T-cell (primary cell): ENCODE results near the gene TBC1D4. TPM values are rescaled to one million over a fixed set of nuclear protein-coding genes. Genes with fewer than 3 reads are reported as not detected.

Source experiments
- ATAC-seq, 4 experiments: fragments of 200-7000 bp in 3 of 4; fragments of 150-1000 bp in 1 of 4; cut with Tn5 transposase; replicated peaks in 1 of 4; 1 replicate in 3 of 4; 2 replicates in 1 of 4; pipeline ENCODE4 v1.10.0; 2021; ENCODE audit warnings: moderate library complexity in 3 of 4, mild to moderate bottlenecking in 2 of 4, moderate number of reproducible peaks in 1 of 4
- CTCF ChIA-PET, 2 donors: fragments of 300-600 bp; sonication (Branson Sonifier 250); formaldehyde crosslinking; loops; one replicate each; lab custom pipeline; 2022; ENCODE audit warnings: antibody characterized with exemption in 2 of 2; lab: Charles Lee
- POLR2A ChIA-PET, 2 donors: fragments of 300-600 bp; sonication (Branson Sonifier 250); formaldehyde crosslinking; loops; one replicate each; lab custom pipeline; 2022; ENCODE audit warnings: antibody characterized with exemption in 2 of 2; lab: Charles Lee
- DNase-seq, 35 experiments: peaks; one replicate each; pipeline versions ENCODE4 v3.0.0 to v3.0.0-alpha.2; 2013 to 2023
- H3K27ac ChIP-seq: one replicate; pipeline ENCODE4 v1.5.1; 2013; ENCODE audit warnings: low read length
- H3K27me3 ChIP-seq, 2 experiments: replicated peaks in 1 of 2; 1 replicate in 1 of 2; 2 replicates in 1 of 2; pipeline versions ENCODE4 v1.6.1 to v1.7.0; 2013; ENCODE audit warnings: low read length in 1 of 2, mixed read lengths in 1 of 2; ENCODE audit not compliant: control insufficient read depth in 2 of 2, insufficient read depth in 2 of 2; ENCODE audit errors: extremely low read depth in 1 of 2
- H3K36me3 ChIP-seq, 2 donors: 1 replicate in 1 of 2; 2 replicates in 1 of 2; pipeline versions ENCODE4 v1.6.1 to v1.7.0; 2013; ENCODE audit warnings: low read length in 1 of 2; ENCODE audit not compliant: control insufficient read depth in 2 of 2, insufficient read depth in 1 of 2; ENCODE audit errors: extremely low read depth in 1 of 2
- H3K4me1 ChIP-seq, 2 experiments: 1 replicate in 1 of 2; 2 replicates in 1 of 2; pipeline versions ENCODE4 v1.6.1 to v1.7.0; 2013; ENCODE audit warnings: low read length in 2 of 2, mixed read lengths in 1 of 2; ENCODE audit not compliant: insufficient read depth in 2 of 2, control insufficient read depth in 1 of 2; ENCODE audit errors: extremely low read depth in 1 of 2
- H3K4me3 ChIP-seq, 2 donors: 1 replicate in 1 of 2; 2 replicates in 1 of 2; pipeline versions ENCODE4 v1.5.1 to v1.7.0; 2013; ENCODE audit warnings: mild to moderate bottlenecking in 2 of 2, low read length in 1 of 2, moderate library complexity in 1 of 2; ENCODE audit not compliant: control insufficient read depth in 1 of 2; ENCODE audit errors: extremely low read depth in 1 of 2
- H3K9me3 ChIP-seq: 2 replicates; pipeline ENCODE4 v1.7.0; 2013
- H3K27ac Mint-ChIP-seq, 2 donors: one replicate each; pipeline ENCODE4 v1.8.0; 2020 to 2021; ENCODE audit warnings: mild to moderate bottlenecking in 2 of 2, mixed read lengths in 2 of 2
- H3K27me3 Mint-ChIP-seq, 2 donors: one replicate each; pipeline ENCODE4 v1.8.0; 2021 to 2022; ENCODE audit warnings: mixed read lengths in 2 of 2
- H3K36me3 Mint-ChIP-seq: one replicate; pipeline ENCODE4 v1.8.0; 2021; ENCODE audit warnings: mixed read lengths
- H3K4me1 Mint-ChIP-seq, 3 donors: one replicate each; pipeline ENCODE4 v1.8.0; 2020 to 2022; ENCODE audit warnings: mixed read lengths in 3 of 3, mild to moderate bottlenecking in 1 of 3
- H3K4me3 Mint-ChIP-seq, 3 donors: one replicate each; pipeline ENCODE4 v1.8.0; 2020 to 2022; ENCODE audit warnings: mild to moderate bottlenecking in 3 of 3, mixed read lengths in 3 of 3, moderate library complexity in 3 of 3
- H3K9me3 Mint-ChIP-seq, 3 donors: one replicate each; pipeline ENCODE4 v1.8.0; 2020 to 2022; ENCODE audit warnings: mixed read lengths in 3 of 3
- WGBS: methylation state at CpG from one replicate; pipeline ENCODE4 v1.1.5; 2013; ENCODE audit warnings: missing lambda C conversion rate; ENCODE audit not compliant: insufficient coverage; 5-methylcytosine and 5-hydroxymethylcytosine counted together
- total RNA-seq, 35 experiments: library from RNA in 6 of 35; stranded (reverse) in 6 of 35; fragments of 120-200 nt in 1 of 35; gene quantifications; one replicate each; pipeline versions ENCODE4 v1.2.1 to v1.2.4 and lab custom pipeline; 2013 to 2026

The TBC1D4 gene
- total RNA-seq, 5 donors from 2014 or later (not counting 1 experiment from before 2014, with no cell fraction given): 45.7 to 67.9 (median 56.8) TPM

DNA sequence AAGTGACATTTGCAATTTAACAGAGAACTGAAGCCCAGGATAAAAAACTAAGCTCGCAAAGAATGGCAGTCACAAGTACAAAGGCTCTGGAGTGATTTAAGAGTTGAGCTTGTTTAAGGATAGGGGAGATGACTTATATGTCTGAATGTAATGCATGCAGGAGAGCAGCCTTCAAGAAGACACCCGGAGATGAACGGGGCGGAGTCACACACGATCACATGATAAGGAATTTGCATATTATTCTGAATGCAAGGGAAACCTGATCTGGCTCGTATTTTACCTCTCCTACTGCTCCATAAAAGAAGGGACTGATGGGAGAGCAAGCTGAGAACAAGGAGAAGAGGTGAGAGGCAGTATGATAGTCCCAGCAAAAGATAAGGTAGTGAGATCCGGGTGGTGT lies 12.9 kb downstream of the TBC1D4 start:
- no peaks in the 10 kb centered on the region for H3K9me3 Mint-ChIP-seq
- Histone ChIP-seq H3K4me1 (no peaks in the 10 kb centered on the region), H3K36me3 (no peaks in the 10 kb centered on the region), H3K27me3 (peaks cover 0 to 6% of the 10 kb centered on the region in 2 experiments), H3K27ac (no peak overlapping the region), H3K9me3 (no peaks in the 10 kb centered on the region), H3K4me3 (no peak overlapping the region)
- no peaks in the 10 kb centered on the region for H3K4me1 Mint-ChIP-seq
- H3K4me3 Mint-ChIP-seq: no peak overlapping the region
- 80% methylated on average over 2 of the region's 7 CpGs for WGBS
- CTCF ChIA-PET: no interaction called here
- no peaks in the 10 kb centered on the region for H3K36me3 Mint-ChIP-seq
- ATAC-seq (no peak), DNase-seq (no peak)
- H3K27me3 Mint-ChIP-seq: peaks cover 14 to 15% of the 10 kb centered on the region in 2 donors
- POLR2A ChIA-PET: no interaction called here
- H3K27ac Mint-ChIP-seq: no peak overlapping the region

DNA sequence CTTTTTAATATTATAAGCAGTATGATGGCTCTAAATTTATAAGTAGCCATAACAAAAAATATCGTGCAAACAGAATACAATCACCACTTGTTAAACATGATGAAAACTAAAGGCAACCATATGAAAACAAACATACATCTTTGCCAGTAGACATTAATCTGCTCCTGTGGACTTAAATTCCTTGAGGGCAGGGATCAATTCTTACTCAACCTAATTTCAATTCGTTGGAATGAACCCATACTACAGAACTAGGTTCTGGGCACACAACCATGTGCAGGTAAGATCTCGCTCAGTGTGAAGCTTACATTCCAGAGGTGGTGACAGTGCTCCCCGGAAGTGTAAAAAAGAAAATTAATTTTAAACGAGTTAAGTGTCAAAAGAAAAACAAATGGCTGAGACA lies 13.4 kb downstream of the TBC1D4 start:
- Histone ChIP-seq H3K36me3 (no peaks in the 10 kb centered on the region), H3K4me3 (no peak overlapping the region), H3K9me3 (no peaks in the 10 kb centered on the region), H3K4me1 (no peaks in the 10 kb centered on the region), H3K27ac (no peak overlapping the region), H3K27me3 (peaks cover 0 to 6% of the 10 kb centered on the region in 2 experiments)
- H3K9me3 Mint-ChIP-seq: no peaks in the 10 kb centered on the region
- no peaks in the 10 kb centered on the region for H3K36me3 Mint-ChIP-seq
- 85% methylated on average over 4 of the region's 5 CpGs for WGBS
- no peak for ATAC-seq
- H3K4me3 Mint-ChIP-seq: no peak overlapping the region
- H3K4me1 Mint-ChIP-seq: no peaks in the 10 kb centered on the region
- H3K27ac Mint-ChIP-seq: no peak overlapping the region
- POLR2A ChIA-PET: interaction anchor here in 1 of 2 donors (0.5 kb wide), 1 partner anchor 111 kb away, joined by 3 read pairs; no protein-coding TSS in a partner anchor
- DNase-seq: no peak
- peaks cover 14 to 15% of the 10 kb centered on the region in 2 donors for H3K27me3 Mint-ChIP-seq
- CTCF ChIA-PET: no interaction called here

DNA sequence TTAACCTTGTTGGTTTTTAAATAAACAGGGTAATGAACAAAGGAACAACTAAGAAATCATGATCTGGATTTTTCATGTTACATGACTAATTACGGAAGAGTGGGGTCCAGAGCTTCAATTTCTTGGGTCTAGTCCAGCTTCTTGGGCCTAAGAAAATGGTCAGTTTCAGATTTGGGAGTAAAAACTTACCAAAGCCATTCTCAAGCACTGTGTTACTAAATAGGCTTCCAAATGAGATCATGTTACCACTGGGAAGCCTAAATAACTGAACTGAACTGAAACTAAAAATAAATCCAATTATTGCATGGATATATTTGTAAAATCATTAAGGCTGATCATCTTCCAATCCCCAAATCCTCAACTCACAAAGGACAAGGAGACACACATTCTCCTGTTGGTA lies 13.9 kb downstream of the TBC1D4 start:
- Mint-ChIP-seq H3K27me3 (peaks cover 14 to 15% of the 10 kb centered on the region in 2 donors), H3K4me1 (no peaks in the 10 kb centered on the region), H3K36me3 (no peaks in the 10 kb centered on the region), H3K27ac (no peak overlapping the region), H3K9me3 (no peaks in the 10 kb centered on the region), H3K4me3 (no peak overlapping the region)
- Histone ChIP-seq H3K4me3 (no peak overlapping the region), H3K36me3 (no peaks in the 10 kb centered on the region), H3K27me3 (peaks cover 0 to 6% of the 10 kb centered on the region in 2 experiments), H3K4me1 (no peaks in the 10 kb centered on the region), H3K9me3 (no peaks in the 10 kb centered on the region), H3K27ac (no peak overlapping the region)
- DNase-seq (no peak), ATAC-seq (no peak)
- POLR2A ChIA-PET: interaction anchor here in 1 of 2 donors (0.5 kb wide), 1 partner anchor 110 kb away, joined by 3 read pairs; no protein-coding TSS in a partner anchor
- CTCF ChIA-PET: no interaction called here
- WGBS: 83% methylated on average over 1 of the region's 1 CpG

DNA sequence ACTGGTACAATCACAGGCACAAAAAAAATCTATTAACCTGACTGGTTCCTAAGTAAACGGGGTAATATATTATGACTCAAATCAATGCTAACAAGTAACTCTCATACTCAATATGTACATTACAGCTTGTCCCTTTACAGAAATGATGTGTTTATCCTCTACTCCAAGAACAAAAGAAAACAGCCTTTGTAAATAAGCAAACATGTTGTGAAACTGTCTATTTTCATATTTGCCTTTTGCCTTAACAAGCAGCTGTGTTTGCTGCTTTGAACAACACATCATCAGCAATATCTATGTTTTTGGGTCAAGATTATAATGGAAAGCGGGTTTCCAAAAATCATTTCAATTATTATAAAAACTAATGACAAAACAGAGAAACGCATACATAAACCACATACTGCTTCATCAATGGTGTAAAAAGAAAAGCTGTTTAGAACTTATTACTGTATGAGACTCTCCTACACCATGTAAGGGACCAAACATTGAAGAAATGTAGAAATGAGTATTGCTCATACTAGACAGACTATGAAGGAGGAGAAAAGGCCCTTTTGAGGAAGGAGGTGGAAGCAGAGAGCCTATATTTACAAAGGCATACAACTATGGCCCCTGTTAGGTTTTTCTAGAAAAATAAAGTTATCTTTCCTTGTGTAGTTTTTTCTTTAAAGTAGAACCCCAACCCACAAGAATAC lies 14.8 kb downstream of the TBC1D4 start:
- H3K9me3 Mint-ChIP-seq: no peaks in the 10 kb centered on the region
- H3K36me3 ChIP-seq: no peaks in the 10 kb centered on the region
- H3K4me3 ChIP-seq: no peak overlapping the region
- no peak overlapping the region for H3K4me3 Mint-ChIP-seq
- H3K27ac ChIP-seq: no peak overlapping the region
- H3K27me3 Mint-ChIP-seq: peaks cover 14 to 19% of the 10 kb centered on the region in 2 donors
- ATAC-seq (no peak), DNase-seq (no peak)
- peaks cover 0 to 6% of the 10 kb centered on the region in 2 experiments for H3K27me3 ChIP-seq
- no peaks in the 10 kb centered on the region for H3K4me1 ChIP-seq
- H3K27ac Mint-ChIP-seq: no peak overlapping the region
- no CpG with 5 or more reads among the region's 3 CpGs for WGBS
- POLR2A ChIA-PET: no interaction called here
- H3K9me3 ChIP-seq: no peaks in the 10 kb centered on the region
- H3K4me1 Mint-ChIP-seq: no peaks in the 10 kb centered on the region
- no peaks in the 10 kb centered on the region for H3K36me3 Mint-ChIP-seq
- CTCF ChIA-PET: no interaction called here

DNA sequence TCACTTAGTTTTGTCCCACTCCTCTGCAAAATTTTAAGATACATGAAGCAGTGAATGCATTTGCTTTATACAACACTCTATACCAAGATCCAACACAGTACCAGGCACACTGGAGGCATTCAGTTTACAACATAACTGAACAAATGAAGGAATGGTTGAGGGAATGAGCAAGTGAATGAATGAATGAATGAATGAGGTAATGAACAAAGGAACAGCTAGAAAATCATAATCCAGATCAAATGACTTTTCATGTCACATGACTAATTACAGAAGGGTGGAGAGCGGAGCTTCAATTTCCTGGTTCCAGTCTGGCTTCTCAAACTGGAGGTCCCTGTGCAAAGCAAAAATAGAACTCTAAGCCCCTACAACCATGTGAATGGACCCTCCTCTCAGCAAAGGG lies 16.7 kb downstream of the TBC1D4 start:
- no peak for ATAC-seq
- ChIA-PET CTCF (no interaction called here), POLR2A (no interaction called here)
- Histone ChIP-seq H3K36me3 (no peaks in the 10 kb centered on the region), H3K27me3 (peaks cover 0 to 2% of the 10 kb centered on the region in 2 experiments), H3K9me3 (no peaks in the 10 kb centered on the region), H3K27ac (no peak overlapping the region), H3K4me3 (no peak overlapping the region), H3K4me1 (no peaks in the 10 kb centered on the region)
- Mint-ChIP-seq H3K27ac (no peak overlapping the region), H3K4me1 (no peaks in the 10 kb centered on the region), H3K27me3 (peaks cover 17 to 26% of the 10 kb centered on the region in 2 donors), H3K36me3 (no peaks in the 10 kb centered on the region), H3K9me3 (no peaks in the 10 kb centered on the region), H3K4me3 (no peak overlapping the region)
- DNase-seq: no peak
- WGBS: no CpG with 5 or more reads among the region's 1 CpG

DNA sequence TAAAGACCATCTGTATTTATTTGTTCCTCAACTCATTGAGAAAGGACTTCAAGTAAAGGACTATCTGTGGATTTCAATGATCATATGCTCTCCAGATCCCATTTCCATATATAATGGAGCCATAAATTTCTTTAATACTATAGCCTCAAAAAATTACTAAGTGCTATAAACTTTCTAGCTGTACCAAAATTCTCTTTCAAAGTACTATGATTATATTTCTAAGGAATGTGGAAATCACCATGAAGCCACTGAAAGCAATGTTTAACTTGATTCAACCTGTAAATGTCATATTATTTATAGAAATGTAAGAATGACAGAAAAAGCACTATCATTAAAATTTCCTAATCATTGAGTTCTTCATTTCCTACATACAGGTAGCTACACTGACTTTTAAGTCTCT lies 20.7 kb downstream of the TBC1D4 start:
- CTCF ChIA-PET: no interaction called here
- Mint-ChIP-seq H3K27me3 (peaks cover 18 to 24% of the 10 kb centered on the region in 2 donors), H3K27ac (no peak overlapping the region), H3K4me1 (no peaks in the 10 kb centered on the region), H3K4me3 (no peak overlapping the region), H3K36me3 (no peaks in the 10 kb centered on the region), H3K9me3 (no peaks in the 10 kb centered on the region)
- DNase-seq (no peak), ATAC-seq (no peak)
- Histone ChIP-seq H3K4me3 (no peak overlapping the region), H3K27me3 (peaks cover 0 to 5% of the 10 kb centered on the region in 2 experiments), H3K27ac (no peak overlapping the region), H3K36me3 (no peaks in the 10 kb centered on the region), H3K4me1 (no peaks in the 10 kb centered on the region), H3K9me3 (no peaks in the 10 kb centered on the region)
- POLR2A ChIA-PET: no interaction called here
